GM21619 (cell line): ENCODE measurements around the gene TBX21.

ENCODE experiments used
- ATAC-seq: cut with Tn5 transposase; IDR thresholded peaks from one replicate; pipeline ENCODE4 v1.9.1; 2021; ENCODE audit not compliant: unreplicated experiment

Gene TBX21

GRCh38 chr17:47712330-47713023 lies 20.6 kb upstream of the TBX21 start:
- ATAC-seq, result no peak

GRCh38 chr17:47713980-47714700 lies 18.9 kb upstream of the TBX21 start:
- ATAC-seq, result no peak

- peak; percentile 32 for ATAC-seq
Measured at GRCh38 chr17:47714773-47715396, 18.2 kb upstream of the TBX21 start.

- no peak for ATAC-seq
Measured at GRCh38 chr17:47715669-47716325, 17.2 kb upstream of the TBX21 start.

- ATAC-seq, result no peak
Measured at GRCh38 chr17:47716375-47716774, 16.7 kb upstream of the TBX21 start.

- ATAC-seq, result no peak
Measured at GRCh38 chr17:47717261-47717697, 15.8 kb upstream of the TBX21 start.

- no peak for ATAC-seq
Measured at GRCh38 chr17:47717979-47718621, 14.9 kb upstream of the TBX21 start.

- no peak for ATAC-seq
Measured at GRCh38 chr17:47718634-47719405, 14.2 kb upstream of the TBX21 start.

- no peak for ATAC-seq
Measured at GRCh38 chr17:47719411-47720152, 13.5 kb upstream of the TBX21 start.

- ATAC-seq, result no peak
Measured at GRCh38 chr17:47720196-47720595, 12.8 kb upstream of the TBX21 start.

- no peak for ATAC-seq
Measured at GRCh38 chr17:47720754-47721533, 12.1 kb upstream of the TBX21 start.

GRCh38 chr17:47721725-47722124 lies 11.3 kb upstream of the TBX21 start:
- no peak for ATAC-seq

- no peak for ATAC-seq
Measured at GRCh38 chr17:47724705-47725104, 8.3 kb upstream of the TBX21 start.

GRCh38 chr17:47725446-47726111 lies 7.5 kb upstream of the TBX21 start:
- ATAC-seq, result no peak

GRCh38 chr17:47726796-47727703 lies 6.0 kb upstream of the TBX21 start:
- no peak for ATAC-seq

GRCh38 chr17:47727704-47728036 lies 5.4 kb upstream of the TBX21 start:
- ATAC-seq, result no peak

- ATAC-seq, result no peak
Measured at GRCh38 chr17:47728214-47728877, 4.7 kb upstream of the TBX21 start.
